Colonic mucosa (tissue), 4 donors: ENCODE data around the gene CLDN15. TPM values are rescaled to one million over a fixed set of nuclear protein-coding genes. Genes with fewer than 3 reads are reported as not detected.
A peak's percentile ranks its signal among the peaks of the same experiment; 100 is the strongest.

Experiments
- DNase-seq: peaks from one replicate; pipeline ENCODE4 v3.0.0-alpha.2; 2020
- H3K27ac ChIP-seq: fragments of 200-600 bp; one replicate; pipeline ENCODE4 v1.8.0; 2021
- H3K27me3 ChIP-seq: fragments of 200-600 bp; one replicate; pipeline ENCODE4 v1.8.0; 2021
- H3K36me3 ChIP-seq: fragments of 200-600 bp; one replicate; pipeline ENCODE4 v1.8.0; 2021
- H3K4me1 ChIP-seq: fragments of 200-600 bp; one replicate; pipeline ENCODE4 v1.8.0; 2021; ENCODE audit warnings: mild to moderate bottlenecking
- H3K4me3 ChIP-seq: fragments of 200-600 bp; one replicate; pipeline ENCODE4 v1.8.0; 2021
- H3K9ac ChIP-seq, 2 donors: one replicate each; pipeline ENCODE4 v1.7.0; 2013; ENCODE audit warnings: control low read depth in 2 of 2, low read depth in 2 of 2, low read length in 2 of 2
- H3K9me3 ChIP-seq: fragments of 200-600 bp; one replicate; pipeline ENCODE4 v1.8.0; 2021
- intact Hi-C: fragments of 100-400 bp; cut with DNase I; formaldehyde crosslinking; loops from one replicate; pipeline ENCODE4 v1.14.1; 2022
- total RNA-seq, 2 donors: library from RNA; stranded (reverse); fragmentation: NEBNext Ultra II Directional in 1 of 2; extraction: Animal tissue kit (Norgen Biotek cat#: 25700) in 1 of 2; gene quantifications; one replicate each; pipeline ENCODE4 v1.2.1, GENCODE V29; 2021
- TF ChIP-seq, protein P1 (sequence below): fragments of 200-600 bp; IDR thresholded peaks from one replicate; pipeline ENCODE4 v1.8.0; 2022; ENCODE audit warnings: antibody characterized with exemption, mild to moderate bottlenecking
- donor health status: healthy.
- donor health status: DM: no; HTN: no; CAD: no.
- donor health status: DM: no; HTN: no; CAD: no.

The CLDN15 gene
- total RNA-seq, 2 donors from 2014 or later: 32.2 to 49.5 TPM

DNA sequence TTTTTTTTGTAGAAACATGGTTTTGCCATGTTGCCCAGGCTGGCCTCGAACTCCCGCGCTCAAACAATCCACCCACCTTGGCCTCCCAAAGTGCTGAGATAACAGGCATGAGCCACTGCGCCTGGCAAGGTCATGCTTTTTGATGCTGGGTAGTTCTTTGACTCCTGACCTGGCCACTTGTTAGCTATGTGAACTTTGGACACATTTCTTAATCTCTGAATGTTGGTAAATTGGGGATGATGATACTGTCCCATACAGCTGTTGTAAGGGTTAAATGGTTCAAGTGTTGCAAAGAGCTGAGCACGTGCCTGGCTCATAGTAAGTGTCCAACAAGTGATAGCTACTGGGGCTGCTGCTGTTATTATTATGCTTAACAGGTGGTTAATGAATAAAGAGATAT, 17.3 kb downstream of the CLDN15 start:
- no peak overlapping the region for H3K9ac ChIP-seq
- no peaks in the 10 kb centered on the region for H3K9me3 ChIP-seq
- H3K4me1 ChIP-seq: peaks cover 5% of the 10 kb centered on the region
- no peaks in the 10 kb centered on the region for H3K27me3 ChIP-seq
- H3K27ac ChIP-seq: no peak overlapping the region
- DNase-seq: no peak
- H3K4me3 ChIP-seq: no peak overlapping the region
- intact Hi-C loops: no loop called here
- TF ChIP-seq, protein P1, sequence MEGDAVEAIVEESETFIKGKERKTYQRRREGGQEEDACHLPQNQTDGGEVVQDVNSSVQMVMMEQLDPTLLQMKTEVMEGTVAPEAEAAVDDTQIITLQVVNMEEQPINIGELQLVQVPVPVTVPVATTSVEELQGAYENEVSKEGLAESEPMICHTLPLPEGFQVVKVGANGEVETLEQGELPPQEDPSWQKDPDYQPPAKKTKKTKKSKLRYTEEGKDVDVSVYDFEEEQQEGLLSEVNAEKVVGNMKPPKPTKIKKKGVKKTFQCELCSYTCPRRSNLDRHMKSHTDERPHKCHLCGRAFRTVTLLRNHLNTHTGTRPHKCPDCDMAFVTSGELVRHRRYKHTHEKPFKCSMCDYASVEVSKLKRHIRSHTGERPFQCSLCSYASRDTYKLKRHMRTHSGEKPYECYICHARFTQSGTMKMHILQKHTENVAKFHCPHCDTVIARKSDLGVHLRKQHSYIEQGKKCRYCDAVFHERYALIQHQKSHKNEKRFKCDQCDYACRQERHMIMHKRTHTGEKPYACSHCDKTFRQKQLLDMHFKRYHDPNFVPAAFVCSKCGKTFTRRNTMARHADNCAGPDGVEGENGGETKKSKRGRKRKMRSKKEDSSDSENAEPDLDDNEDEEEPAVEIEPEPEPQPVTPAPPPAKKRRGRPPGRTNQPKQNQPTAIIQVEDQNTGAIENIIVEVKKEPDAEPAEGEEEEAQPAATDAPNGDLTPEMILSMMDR: no peak
- H3K36me3 ChIP-seq: peaks cover 11% of the 10 kb centered on the region

DNA sequence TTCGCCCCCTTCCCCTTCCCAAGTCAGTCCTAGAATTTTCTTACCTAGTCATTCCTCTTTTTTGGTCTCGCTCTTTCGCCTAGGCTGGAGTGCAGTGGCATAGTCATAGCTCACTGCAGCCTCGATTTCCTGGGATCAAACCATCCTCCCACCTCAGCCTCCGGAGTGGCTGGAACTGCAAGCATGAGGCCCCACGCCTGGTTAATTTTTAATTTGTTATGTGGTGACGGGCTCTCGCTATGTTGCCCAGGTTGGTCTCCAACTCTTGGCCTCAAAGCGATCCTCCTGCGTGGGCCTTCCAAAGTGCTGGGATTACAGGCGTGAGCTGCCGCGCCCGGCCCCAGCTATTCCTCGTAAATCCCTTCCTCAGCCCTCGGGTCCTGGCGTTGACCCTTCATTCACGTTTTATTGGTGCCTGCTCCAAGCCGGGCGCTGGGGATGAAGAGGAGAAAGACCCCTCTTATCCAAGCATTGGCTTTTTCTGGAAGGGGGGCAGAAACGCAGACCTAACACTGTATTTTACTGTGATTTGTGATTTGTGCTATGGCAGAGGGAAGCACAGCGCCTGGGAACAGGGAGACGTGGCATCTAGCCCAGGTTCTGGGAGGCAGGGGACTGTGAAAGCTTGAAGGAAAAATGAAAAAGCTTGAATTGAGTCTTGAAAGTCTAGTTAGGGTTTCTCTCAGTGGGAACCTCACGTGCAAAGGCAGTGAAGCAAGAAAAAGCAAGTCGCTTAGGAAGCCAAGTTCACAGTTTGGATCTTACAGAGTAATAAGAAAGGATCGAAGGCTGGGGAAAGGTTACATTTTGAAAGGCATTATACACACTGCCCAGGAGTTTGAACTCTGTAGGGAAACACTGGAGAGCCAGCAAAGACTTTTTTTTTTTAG, 19.1 kb downstream of the CLDN15 start:
- DNase-seq: no peak
- H3K27me3 ChIP-seq: no peaks in the 10 kb centered on the region
- H3K27ac ChIP-seq: peak overlapping the region; percentile 97
- peak overlapping the region; percentile 72 to 89 for H3K9ac ChIP-seq
- peaks cover 4% of the 10 kb centered on the region for H3K36me3 ChIP-seq
- H3K9me3 ChIP-seq: no peaks in the 10 kb centered on the region
- peak overlapping the region; percentile 77 for H3K4me3 ChIP-seq
- intact Hi-C loops: no loop called here
- TF ChIP-seq, protein P1: no peak
- H3K4me1 ChIP-seq: peaks cover 5% of the 10 kb centered on the region

DNA sequence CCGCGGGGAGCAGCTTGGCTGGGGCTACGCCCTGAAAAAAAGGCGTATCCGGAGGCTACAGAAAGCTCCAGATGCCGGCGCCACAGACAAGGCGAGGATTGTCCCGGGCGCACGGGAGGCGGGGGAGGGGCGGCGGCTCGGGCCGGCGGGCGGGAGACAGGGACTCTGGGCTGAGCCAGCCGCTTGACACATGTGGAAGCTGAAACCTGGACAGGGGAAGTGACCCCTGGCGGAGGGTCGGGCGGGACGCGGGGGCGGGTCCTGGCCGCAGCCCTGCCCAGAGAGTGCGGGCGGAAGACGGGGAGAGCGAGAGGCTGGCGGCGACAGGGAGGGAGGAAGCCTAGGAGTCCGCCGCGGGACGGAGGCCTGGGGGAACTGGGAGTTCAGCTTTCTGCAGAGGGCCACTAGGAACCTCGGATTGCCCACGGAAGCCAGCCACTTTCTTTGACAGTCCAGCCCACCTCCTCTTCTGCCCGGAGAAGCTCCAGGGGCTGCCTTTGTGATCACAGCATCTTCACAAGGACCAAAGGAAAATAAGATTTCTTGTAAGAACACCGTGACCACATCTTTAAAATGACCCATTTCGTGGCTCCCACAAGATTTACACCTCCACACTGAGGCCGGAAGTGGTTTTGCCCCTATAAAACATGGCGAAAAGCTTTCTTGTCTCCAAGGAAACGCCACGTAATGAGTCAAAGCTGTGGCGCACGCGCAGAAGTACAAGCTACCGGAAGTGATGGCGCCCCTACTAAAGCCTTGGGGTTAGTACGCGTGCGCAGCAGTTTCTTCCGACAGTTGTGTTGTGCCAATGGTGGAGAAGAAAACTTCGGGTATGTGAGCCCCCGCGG, 20.0 kb downstream of the CLDN15 start, which contains the start of the genes PLOD3 and ZNHIT1:
PLOD3 (minus strand) TSS at position 194 of the 848 bp plus-strand sequence. CDS start 307 bp downstream, outside the sequence.
ZNHIT1 (plus strand) TSS at position 778 of the 848 bp plus-strand sequence; CDS start at position 809, 31 bp downstream.
- H3K36me3 ChIP-seq: no peaks in the 10 kb centered on the region
- intact Hi-C loops: no loop called here
- H3K4me3 ChIP-seq: peak within 1 kb of the TSS; percentile 77
- H3K27me3 ChIP-seq: no peaks in the 10 kb centered on the region
- TF ChIP-seq, protein P1: no peak
- H3K4me1 ChIP-seq: peaks cover 5% of the 10 kb centered on the region
- H3K27ac ChIP-seq: peak within 1 kb of the TSS; percentile 97
- peak; percentile 97 for DNase-seq
- no peaks in the 10 kb centered on the region for H3K9me3 ChIP-seq
- peak within 1 kb of the TSS; percentile 89 for H3K9ac ChIP-seq

DNA sequence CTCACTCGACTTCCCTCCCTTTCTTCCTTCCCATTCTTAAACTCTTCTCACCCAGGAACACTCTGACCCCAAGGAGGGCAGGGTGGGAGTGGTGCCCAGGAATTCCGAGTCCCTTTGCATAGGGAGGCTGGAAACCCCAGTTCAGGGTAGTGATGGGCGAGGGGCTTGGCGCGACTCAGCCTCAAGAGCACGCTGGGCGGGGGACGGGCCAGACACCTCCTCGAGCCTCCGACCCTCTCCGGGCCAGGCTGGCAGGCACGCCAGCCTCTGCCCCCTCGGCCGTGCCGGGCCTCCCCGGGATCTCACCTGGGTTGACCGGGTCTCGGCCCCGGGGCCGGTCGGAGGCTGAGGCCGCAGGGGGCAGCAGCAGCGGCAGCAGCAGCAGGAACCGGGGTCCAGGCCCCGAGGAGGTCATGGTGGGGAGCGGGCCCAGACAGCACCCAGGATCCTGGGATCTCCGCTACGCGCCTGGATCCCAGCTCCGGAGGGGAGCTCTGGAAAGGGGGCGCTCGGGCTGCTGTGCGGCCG, 20.7 kb downstream of the CLDN15 start:
- intact Hi-C loops: no loop called here
- peaks cover 5% of the 10 kb centered on the region for H3K4me1 ChIP-seq
- TF ChIP-seq, protein P1: no peak
- no peaks in the 10 kb centered on the region for H3K9me3 ChIP-seq
- no peaks in the 10 kb centered on the region for H3K27me3 ChIP-seq
- no peak for DNase-seq
- peak overlapping the region; percentile 97 for H3K27ac ChIP-seq
- no peaks in the 10 kb centered on the region for H3K36me3 ChIP-seq
- peak overlapping the region; percentile 77 for H3K4me3 ChIP-seq
- peak overlapping the region; percentile 89 for H3K9ac ChIP-seq
